Peyer's patch (tissue), 4 donors: Measurements from ENCODE around the gene ATP6V1G1. TPM values are rescaled to one million over a fixed set of nuclear protein-coding genes. Genes with fewer than 3 reads are reported as not detected.

Experiments used
- DNase-seq, 3 donors: peaks; one replicate each; pipeline ENCODE4 v3.0.0-alpha.2; 2017 to 2019
- H3K27ac ChIP-seq, 4 donors: fragments of 200-600 bp; sonication (generic); one replicate each; pipeline ENCODE4 v1.5.1; 2016 to 2019
- H3K27me3 ChIP-seq, 2 donors: fragments of 200-600 bp; sonication (generic); one replicate each; pipeline ENCODE4 v1.5.1; 2019
- H3K36me3 ChIP-seq, 3 donors: fragments of 200-600 bp; sonication (generic); one replicate each; pipeline ENCODE4 v1.5.1; 2016 to 2019
- H3K4me1 ChIP-seq, 4 donors: fragments of 200-600 bp; sonication (generic); one replicate each; pipeline ENCODE4 v1.5.1; 2016 to 2019
- H3K4me3 ChIP-seq, 4 donors: fragments of 200-600 bp; sonication (generic); 1 replicate in 3 of 4; 2 replicates in 1 of 4; pipeline ENCODE4 v1.5.1; 2016 to 2019; ENCODE audit warnings: mild to moderate bottlenecking in 1 of 4
- H3K9me3 ChIP-seq, 4 donors: fragments of 200-600 bp; sonication (generic); one replicate each; pipeline ENCODE4 v1.5.1; 2016 to 2019; ENCODE audit warnings: mild to moderate bottlenecking in 1 of 4
- POLR2A ChIP-seq, 2 donors: fragments of 450-650 bp; IDR thresholded peaks; one replicate each; pipeline ENCODE4 v1.5.1; 2017; ENCODE audit warnings: antibody characterized with exemption in 2 of 2, mild to moderate bottlenecking in 2 of 2, moderate library complexity in 2 of 2
- total RNA-seq, 4 donors: library from RNA; depleted of rRNA; stranded (reverse); fragments of >200 nt; gene quantifications; one replicate each; pipeline ENCODE4 v1.1.0, GENCODE V29; 2016
- TF ChIP-seq, protein P1 (sequence below), 6 experiments: fragments of 450-650 bp in 4 of 6; fragments of 200-600 bp in 2 of 6; sonication (generic) in 1 of 6; IDR thresholded peaks; one replicate each; pipeline ENCODE4 v1.5.1; 2017 to 2019; ENCODE audit warnings: antibody characterized with exemption in 6 of 6, mild to moderate bottlenecking in 3 of 6, moderate library complexity in 1 of 6

Gene ATP6V1G1, protein sequence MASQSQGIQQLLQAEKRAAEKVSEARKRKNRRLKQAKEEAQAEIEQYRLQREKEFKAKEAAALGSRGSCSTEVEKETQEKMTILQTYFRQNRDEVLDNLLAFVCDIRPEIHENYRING
- total RNA-seq: 100 to 1,000 TPM in 3 of 4 donors, 10 to 100 TPM in 1; 84.3 to 166 (median 107) TPM

DNA sequence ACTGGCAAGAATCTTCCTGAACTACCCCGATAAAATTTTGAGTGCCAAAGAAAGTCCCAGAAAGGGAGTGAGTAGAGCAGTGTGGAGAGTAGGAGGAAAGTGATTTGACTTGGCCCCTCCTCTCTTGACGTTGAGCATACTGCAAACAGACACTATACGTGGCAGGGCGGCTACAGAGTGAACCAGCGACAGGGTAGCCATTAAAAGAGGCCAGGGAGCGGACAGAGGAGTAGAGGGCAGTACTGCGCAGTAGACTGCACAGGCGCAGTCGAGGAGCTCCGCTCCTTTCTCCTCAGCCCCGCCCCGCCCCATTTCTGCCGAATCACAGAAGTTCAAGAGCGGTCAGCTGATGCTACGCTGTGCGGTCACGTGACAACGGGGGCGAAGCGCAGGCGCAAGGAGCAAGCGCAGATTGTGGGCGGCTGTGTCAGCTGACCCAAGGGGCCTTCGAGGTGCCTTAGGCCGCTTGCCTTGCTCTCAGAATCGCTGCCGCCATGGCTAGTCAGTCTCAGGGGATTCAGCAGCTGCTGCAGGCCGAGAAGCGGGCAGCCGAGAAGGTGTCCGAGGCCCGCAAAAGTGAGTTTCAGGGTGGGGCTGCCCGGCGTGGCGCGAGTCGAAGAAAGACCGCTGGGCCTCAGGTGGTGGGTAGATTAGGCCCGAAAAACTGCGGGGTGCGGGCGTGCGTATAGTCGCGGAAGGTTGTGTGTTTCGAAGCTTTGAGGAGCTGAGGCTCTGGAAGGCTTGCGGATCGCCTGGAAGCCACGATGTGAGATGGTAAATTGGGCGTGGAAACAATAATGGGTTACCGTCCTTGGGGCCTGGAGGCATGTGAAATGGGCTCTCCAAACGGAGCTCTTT lies at the start of gene ATP6V1G1:
Gene ATP6V1G1, plus strand, starts transcription at position 425 of the 858 bp plus-strand sequence. Its CDS starts 70 bp downstream, at position 495.
- peak within 1 kb of the TSS; percentile 91 to 93 (median 92) for H3K27ac ChIP-seq
- no peaks in the 10 kb centered on the region for H3K9me3 ChIP-seq
- DNase-seq: peak; percentile 99 to 100 (median 100)
- peaks cover 0 to 3% (median 0%) of the 10 kb centered on the region in 3 donors for H3K36me3 ChIP-seq
- TF ChIP-seq, protein P1, sequence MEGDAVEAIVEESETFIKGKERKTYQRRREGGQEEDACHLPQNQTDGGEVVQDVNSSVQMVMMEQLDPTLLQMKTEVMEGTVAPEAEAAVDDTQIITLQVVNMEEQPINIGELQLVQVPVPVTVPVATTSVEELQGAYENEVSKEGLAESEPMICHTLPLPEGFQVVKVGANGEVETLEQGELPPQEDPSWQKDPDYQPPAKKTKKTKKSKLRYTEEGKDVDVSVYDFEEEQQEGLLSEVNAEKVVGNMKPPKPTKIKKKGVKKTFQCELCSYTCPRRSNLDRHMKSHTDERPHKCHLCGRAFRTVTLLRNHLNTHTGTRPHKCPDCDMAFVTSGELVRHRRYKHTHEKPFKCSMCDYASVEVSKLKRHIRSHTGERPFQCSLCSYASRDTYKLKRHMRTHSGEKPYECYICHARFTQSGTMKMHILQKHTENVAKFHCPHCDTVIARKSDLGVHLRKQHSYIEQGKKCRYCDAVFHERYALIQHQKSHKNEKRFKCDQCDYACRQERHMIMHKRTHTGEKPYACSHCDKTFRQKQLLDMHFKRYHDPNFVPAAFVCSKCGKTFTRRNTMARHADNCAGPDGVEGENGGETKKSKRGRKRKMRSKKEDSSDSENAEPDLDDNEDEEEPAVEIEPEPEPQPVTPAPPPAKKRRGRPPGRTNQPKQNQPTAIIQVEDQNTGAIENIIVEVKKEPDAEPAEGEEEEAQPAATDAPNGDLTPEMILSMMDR (IDR thresholded peaks at IDR 0.05): no peak
- peak; percentile 95 to 98 for TF ChIP-seq POLR2A (IDR thresholded peaks at IDR 0.05)
- H3K4me3 ChIP-seq: peak within 1 kb of the TSS; percentile 77 to 85 (median 81)
- peaks cover 0 to 47% (median 19%) of the 10 kb centered on the region in 4 donors for H3K4me1 ChIP-seq
- no peaks in the 10 kb centered on the region for H3K27me3 ChIP-seq

DNA sequence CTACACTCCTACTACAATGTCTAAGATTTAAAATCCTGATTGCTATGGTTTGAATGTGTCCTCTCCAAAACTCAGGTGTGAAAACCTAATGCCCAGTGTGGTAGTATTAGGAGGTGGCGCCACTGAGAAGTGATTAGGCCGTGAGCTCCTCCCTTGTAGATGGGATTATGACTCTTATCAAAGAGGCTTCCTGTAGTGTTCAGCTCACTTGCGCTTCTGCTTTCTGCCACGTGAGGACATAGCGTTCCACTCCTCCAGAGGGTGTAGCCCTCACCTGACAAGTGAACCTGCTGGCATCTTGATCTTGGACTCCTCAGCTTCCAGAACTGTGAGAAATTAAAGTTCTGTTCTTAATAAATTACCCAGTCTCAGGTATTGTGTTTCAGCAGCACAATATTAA lies 49.3 kb upstream of the ATP6V1G1 start:
- Histone ChIP-seq H3K27ac (no peak overlapping the region), H3K36me3 (no peaks in the 10 kb centered on the region), H3K9me3 (no peaks in the 10 kb centered on the region), H3K27me3 (no peaks in the 10 kb centered on the region), H3K4me1 (no peaks in the 10 kb centered on the region), H3K4me3 (no peak overlapping the region)
- peak; percentile 63 to 91 (median 77) for DNase-seq
- TF ChIP-seq, protein P1 (IDR thresholded peaks at IDR 0.05): peak in 5 of 6 experiments; percentile 24 to 62 (median 57)
- TF ChIP-seq POLR2A (IDR thresholded peaks at IDR 0.05): no peak

DNA sequence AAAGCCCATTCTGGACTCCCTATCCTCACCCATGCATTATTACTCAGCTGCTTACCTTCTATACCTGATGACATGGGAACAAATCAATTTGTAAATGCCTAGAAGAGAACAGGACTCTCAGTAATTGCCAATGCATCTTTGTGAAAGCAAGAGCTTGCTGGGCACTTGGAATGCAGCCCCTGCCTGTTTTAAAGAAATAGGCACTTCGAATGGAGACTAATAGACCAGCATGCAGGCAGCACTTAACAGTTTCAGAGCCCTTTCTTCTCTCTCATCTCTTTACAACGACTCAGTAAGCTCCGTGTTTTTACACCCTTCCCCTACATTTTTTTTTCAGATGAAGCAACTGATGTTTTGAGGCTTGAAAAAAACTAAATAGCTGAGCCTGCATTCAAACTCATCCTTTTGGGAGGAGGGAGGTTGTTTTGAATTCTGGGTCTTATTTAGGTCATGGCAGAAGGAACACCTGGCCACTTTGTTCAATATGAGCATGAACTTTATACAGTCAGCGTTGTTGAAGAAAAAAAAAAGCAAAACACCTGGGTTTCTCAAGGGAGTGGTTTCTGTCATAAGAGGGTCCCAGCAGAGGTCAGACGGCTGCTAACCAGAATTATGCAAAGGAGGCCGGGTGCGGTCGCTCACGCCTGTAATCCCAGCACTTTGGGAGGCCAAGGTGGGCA lies 47.7 kb upstream of the ATP6V1G1 start:
- H3K27me3 ChIP-seq: no peaks in the 10 kb centered on the region
- no peak for DNase-seq
- no peaks in the 10 kb centered on the region for H3K4me1 ChIP-seq
- no peak overlapping the region for H3K4me3 ChIP-seq
- no peaks in the 10 kb centered on the region for H3K9me3 ChIP-seq
- no peaks in the 10 kb centered on the region for H3K36me3 ChIP-seq
- TF ChIP-seq, protein P1 (IDR thresholded peaks at IDR 0.05): no peak
- TF ChIP-seq POLR2A (IDR thresholded peaks at IDR 0.05): no peak
- H3K27ac ChIP-seq: no peak overlapping the region

DNA sequence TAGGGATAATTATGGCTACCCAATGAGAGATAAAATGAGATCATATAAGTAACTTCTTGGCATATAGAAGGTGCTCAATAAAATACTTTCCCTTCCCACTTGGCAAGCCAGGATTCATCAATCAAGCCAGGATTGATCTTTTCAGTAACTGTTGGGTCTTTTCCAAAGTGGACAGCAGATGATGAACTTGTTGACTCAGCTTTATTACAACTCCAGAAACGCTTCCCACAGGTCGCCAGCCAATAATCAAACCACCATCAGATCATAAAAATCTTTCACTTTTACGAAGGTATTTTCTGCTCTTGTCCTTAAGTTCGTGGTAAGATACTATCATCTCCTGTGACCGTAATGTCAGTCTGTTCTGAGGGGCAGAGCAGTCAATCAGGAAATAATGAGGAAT lies 42.5 kb upstream of the ATP6V1G1 start:
- Histone ChIP-seq H3K27ac (no peak overlapping the region), H3K27me3 (no peaks in the 10 kb centered on the region), H3K4me1 (no peaks in the 10 kb centered on the region), H3K4me3 (no peak overlapping the region), H3K36me3 (no peaks in the 10 kb centered on the region), H3K9me3 (no peaks in the 10 kb centered on the region)
- no peak for TF ChIP-seq POLR2A (IDR thresholded peaks at IDR 0.05)
- TF ChIP-seq, protein P1 (IDR thresholded peaks at IDR 0.05): no peak
- no peak for DNase-seq

DNA sequence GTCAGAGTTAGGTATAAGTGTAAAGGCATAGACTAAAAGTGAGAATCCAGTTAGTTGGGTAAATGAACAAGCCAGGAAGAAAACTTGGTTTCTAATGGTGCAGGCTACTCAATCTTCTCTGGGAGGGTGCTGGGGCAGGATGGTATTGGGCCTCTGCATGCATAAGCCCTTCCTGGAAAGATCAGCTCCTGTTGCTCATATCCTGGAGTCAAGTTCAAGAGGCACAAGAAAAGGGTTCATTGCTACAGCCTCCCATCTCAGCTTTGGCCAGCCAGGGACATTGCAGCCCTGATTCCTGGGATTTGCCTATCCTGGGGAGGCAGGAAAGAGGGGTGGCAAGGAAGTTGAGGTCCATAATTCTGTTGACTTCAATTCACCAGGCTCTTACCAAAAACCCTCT lies 40.7 kb upstream of the ATP6V1G1 start:
- Histone ChIP-seq H3K4me3 (no peak overlapping the region), H3K27me3 (no peaks in the 10 kb centered on the region), H3K27ac (no peak overlapping the region), H3K9me3 (no peaks in the 10 kb centered on the region), H3K4me1 (no peaks in the 10 kb centered on the region), H3K36me3 (no peaks in the 10 kb centered on the region)
- TF ChIP-seq POLR2A (IDR thresholded peaks at IDR 0.05): no peak
- TF ChIP-seq, protein P1 (IDR thresholded peaks at IDR 0.05): no peak
- no peak for DNase-seq
